GM18951 (cell line): ENCODE results near the gene FOXJ1.
A peak's percentile ranks its signal among the peaks of the same experiment; 100 is the strongest.

Experiments used
- POLR2A ChIP-seq: IDR thresholded peaks from 4 replicates; pipeline ENCODE4 v1.6.1; 2011; ENCODE audit warnings: mild to moderate bottlenecking; ENCODE audit not compliant: insufficient read length, insufficient read depth; ENCODE audit errors: extremely low read depth
- in situ Hi-C: fragments of 300-500 bp; cut with MboI; formaldehyde crosslinking; loops from one replicate; pipeline ENCODE4 v1.12.0; 2022; ENCODE audit warnings: low sequenced_read_pairs, mixed read lengths, inconsistent platforms; ENCODE audit not compliant: unreplicated experiment

The FOXJ1 gene

DNA sequence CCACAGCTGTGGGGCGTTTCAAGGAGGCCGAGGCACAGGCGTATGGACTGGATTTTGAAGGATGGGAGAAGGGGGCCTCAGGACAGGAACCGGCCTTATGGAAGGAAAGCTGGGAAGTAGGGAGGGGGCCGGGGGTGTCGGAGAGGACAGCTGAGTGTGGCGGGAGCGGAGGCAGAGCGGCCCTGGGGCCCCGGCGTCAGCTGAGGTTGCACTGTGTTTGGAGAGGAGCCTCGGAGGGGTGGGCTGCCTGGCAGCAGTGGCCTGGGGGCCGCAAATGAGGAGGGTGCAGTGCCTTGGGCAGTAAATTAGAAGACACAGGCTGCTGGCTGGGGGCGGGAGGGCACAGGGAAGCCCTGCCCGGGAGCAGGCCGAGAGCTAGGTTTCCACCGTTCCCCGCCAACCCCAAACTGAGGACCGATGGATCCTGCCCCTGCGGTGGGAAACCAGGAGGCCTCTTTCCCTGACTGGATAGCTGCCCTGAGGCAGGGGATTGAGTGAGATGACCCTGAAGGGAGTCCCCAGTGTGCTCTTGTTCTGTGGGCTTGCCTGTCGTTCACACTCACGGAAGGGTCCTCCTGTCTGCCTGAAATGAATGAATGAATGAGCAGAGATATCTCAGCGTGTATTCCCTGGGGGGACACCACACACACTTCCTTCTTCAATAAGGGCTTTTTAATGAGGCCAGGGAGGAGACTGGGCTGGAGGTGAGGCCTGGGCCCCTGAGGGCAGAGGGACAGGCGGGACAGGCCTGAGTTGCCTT is 18.4 kb downstream of the FOXJ1 start:
- in situ Hi-C loops = loop anchor here (5.0 kb wide), 1 partner anchor 60 kb away; no protein-coding TSS in a partner anchor

DNA sequence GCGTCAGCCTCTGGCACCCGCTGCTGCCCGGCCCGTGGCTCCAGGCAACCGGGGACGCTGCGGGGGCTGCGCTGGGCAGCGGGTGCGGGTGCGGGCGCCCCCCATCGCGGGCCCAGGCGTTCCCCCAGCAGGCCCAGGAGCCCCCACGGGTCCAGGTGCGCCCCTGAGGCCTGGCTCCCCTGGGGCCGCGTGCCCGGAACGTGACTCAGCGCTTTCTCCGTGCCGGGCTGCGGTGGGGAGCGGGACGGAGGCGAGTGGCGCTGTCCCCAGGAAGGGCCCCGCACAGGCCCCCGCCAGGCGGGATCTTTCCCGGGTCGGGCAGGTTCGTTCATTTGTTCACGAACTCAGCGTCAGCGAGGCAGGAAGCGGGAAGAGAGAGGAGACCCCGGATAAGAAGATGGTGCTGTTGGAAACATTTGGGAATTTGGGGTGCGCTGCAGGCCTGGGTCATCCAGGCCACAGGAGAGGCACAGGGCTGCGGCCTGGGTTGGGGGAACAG is 19.1 kb downstream of the FOXJ1 start:
- no peak for TF ChIP-seq POLR2A

More for the DNA sequence above, 18.4 kb downstream of the FOXJ1 start:
- no peak for TF ChIP-seq POLR2A

DNA sequence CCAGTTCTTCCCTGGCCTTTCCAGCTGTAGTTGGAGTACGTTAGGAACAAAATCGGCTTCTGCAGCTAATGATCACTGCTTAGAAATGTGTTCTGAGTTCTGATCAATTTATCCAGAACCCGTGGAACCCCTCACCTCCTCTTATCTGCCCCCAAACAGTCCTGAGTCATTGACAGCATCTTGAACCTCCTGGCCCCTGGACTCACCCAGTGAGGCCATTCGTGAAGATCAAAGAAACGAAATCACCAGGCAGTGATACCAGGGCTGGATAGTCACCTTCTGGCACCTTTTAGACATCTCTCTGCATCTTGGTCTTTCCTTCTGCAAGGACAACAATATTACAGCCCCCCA is 20.4 kb downstream of the FOXJ1 start:
- no peak for TF ChIP-seq POLR2A
- in situ Hi-C loops = loop anchor here (5.0 kb wide), 1 partner anchor 62 kb away; no protein-coding TSS in a partner anchor

More for the DNA sequence above, 19.1 kb downstream of the FOXJ1 start:
- in situ Hi-C loops = loop anchor here (5.0 kb wide), 1 partner anchor 60 kb away; no protein-coding TSS in a partner anchor

DNA sequence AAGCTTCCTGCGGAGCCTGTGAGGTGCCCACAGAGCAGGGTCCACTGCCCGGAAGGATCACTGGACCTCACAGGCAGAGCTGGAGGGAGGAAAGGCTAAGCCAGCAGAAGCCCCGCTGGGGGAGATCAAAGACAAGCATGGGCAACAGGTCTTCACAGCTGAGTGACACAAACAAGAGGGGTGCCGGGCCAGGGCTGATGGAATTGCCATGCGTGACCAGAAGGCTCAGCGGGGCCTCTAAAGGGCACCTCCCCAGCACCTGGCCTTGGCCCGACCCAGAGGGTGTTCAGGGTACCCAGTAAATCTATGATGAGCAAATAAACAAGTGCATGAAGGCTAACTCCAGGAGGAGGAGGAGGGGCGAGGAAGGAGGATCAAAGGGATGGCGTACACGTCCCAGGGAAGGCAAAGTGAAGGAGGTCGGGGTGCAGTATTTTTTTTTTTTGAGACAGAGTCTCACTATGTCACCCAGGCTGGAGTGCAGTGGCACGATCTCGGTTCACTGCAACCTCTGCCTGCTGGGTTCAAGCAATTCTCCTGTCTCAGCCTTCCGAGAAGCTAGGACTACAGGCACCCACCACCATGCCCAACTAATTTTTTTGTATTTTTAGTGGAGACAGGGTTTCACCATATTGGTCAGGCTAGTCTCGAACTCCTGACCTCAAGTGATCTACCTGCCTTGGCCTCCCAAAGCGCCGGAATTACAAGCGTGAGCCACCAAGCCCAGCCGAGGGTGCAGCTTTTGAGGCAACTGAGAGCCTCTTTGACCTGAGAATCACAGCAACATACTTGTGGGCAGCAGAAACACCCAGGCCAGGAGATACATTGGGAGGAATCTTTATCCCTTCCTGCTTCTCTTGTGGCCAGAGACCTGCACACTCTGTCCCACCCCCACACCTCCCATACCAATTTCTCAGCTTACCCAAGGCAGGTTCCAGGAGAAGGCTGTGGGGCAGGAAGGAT is 21.4 kb downstream of the FOXJ1 start:
- TF ChIP-seq POLR2A = no peak
- in situ Hi-C loops = loop anchor here (5.0 kb wide), 1 partner anchor 63 kb away; no protein-coding TSS in a partner anchor

DNA sequence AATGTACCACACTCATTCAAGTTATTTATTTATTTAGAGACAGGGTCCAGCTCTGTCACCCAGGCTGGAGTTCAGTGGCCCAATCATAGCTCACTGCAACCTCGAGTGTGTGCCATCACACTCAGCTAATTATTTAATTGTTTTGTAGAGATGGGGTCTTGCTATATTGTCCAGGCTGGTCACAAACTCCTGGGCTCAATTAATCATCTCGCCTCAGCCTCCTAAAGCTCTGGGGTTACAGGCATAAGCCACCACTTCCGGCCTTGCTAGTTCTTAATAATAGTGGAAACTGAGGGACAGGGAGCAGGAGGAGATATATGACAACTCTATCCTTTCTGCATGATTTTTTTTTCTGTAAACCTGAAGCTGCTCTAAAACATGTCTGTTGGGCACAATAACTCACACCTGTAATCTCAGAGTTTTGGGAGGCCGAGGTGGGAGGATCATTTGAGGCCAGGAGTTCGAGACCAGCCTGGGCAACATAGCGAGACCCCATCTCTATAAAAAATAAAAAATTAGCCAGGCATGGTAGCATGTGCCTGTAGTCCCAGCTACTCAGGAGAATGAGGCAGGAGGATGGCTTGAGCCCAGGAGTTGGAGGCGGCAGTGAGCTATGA is 25.8 kb downstream of the FOXJ1 start:
- in situ Hi-C loops = no loop called here
- no peak for TF ChIP-seq POLR2A

DNA sequence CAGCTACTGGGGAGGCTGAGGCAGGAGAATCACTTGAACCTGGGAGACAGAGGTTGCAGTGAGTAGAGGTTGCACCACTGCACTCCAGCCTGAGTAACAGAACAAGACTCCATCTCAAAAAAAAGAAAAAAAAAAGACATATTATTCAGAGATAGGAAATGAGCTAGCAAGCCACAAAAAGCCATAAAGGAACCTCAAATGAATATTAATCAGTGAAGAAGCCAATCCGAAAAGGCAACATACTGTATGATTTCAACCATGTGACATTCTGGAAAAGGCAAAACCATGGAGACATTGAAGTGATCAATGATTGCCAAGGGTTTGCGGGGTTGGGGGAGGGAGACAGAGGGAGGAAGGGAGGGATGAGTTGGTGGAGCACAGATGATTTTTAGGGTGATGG is 29.1 kb downstream of the FOXJ1 start:
- TF ChIP-seq POLR2A = no peak
- in situ Hi-C loops = no loop called here

DNA sequence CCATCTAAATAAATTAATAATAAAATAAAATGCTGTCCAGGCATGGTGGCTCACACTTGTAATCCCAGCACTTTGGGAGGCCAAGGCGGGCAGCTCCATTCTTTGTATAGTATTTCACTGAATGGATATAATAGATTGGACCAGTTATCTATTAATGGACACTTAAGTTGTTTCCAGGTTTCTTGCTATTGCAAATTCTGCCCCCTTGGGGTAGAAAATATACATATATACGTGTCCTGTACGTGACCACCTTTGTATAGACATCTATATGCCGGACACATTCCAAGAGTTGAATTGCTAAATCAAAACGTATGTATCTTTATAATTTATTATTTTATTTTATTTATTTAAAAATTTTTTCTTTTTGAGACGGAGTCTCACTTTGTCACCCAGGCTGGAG is 33.5 kb downstream of the FOXJ1 start:
- in situ Hi-C loops = no loop called here

DNA sequence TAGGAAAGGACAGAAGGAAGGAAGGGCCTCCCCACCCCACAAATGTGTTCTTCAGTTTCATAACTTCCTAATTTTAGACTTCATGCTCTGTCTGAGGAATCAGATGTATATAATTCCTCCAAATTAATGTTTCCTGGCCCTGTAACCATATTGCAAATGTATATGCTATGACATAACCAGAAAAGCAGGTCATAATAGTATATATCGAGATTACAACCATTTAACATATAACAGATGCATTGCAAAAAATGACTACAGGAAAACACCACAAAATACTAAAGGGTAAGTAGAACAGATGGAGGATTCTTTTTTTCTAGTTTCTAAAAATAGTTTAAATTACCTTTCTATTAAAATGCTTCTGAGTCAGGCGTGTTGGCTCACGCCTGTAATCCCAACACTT is 34.3 kb downstream of the FOXJ1 start:
- TF ChIP-seq POLR2A = no peak
- in situ Hi-C loops = no loop called here

More for the DNA sequence above, 33.5 kb downstream of the FOXJ1 start:
- TF ChIP-seq POLR2A = no peak

DNA sequence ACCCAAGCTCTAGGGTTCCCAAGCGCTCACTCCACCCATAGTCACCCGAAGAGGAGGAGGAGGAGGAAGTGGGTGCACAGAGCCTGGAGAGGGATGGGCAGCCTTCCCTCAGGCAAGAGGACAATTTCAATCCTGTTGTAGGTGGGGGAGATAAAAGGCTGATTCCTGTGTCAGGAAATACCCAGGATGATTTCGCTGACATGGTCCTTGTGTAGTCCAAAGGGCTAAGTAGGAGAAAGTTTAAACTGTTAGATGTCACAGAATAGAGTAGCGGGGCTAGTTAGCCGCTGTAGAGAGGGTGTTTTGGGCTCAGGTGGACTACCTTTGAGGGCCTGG is 36.2 kb downstream of the FOXJ1 start:
- no peak for TF ChIP-seq POLR2A
- in situ Hi-C loops = no loop called here

DNA sequence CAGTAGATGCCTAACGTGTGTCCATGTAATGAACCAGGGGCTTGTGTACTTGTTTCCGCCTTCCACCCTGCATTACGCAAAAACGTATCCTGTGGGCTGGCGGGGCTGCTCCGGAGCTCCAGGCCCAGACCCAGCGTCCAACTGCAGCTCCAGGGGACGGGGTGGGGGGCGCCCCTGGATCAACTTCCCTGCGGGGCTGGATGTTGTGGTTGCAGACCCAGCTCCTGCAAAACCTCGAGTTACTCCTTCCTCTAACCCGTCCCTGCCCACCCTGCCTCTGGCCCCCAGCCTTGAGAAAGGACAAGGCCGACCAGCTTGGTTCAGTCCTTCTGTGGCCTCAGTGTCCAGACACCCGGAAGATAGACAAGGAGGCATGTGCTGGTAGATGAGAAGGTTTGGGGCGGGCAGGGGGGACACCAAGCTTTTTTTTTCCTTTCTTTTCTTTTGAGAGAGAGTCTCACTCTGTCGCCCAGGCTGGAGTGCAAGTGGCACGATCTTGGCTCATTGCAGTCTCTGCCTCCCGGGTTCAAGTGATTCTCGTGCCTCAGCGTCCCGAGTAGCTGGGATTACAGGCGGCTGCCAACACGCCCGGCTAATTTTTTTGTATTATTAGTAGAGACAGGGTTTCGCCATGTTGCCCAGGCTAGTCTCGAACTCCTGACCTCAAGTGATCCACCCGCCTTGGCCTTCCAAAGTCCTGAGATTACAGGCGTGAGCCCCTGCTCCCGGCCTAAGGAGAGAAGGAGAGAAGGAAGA is 36.7 kb downstream of the FOXJ1 start:
- in situ Hi-C loops = no loop called here
- TF ChIP-seq POLR2A = no peak

DNA sequence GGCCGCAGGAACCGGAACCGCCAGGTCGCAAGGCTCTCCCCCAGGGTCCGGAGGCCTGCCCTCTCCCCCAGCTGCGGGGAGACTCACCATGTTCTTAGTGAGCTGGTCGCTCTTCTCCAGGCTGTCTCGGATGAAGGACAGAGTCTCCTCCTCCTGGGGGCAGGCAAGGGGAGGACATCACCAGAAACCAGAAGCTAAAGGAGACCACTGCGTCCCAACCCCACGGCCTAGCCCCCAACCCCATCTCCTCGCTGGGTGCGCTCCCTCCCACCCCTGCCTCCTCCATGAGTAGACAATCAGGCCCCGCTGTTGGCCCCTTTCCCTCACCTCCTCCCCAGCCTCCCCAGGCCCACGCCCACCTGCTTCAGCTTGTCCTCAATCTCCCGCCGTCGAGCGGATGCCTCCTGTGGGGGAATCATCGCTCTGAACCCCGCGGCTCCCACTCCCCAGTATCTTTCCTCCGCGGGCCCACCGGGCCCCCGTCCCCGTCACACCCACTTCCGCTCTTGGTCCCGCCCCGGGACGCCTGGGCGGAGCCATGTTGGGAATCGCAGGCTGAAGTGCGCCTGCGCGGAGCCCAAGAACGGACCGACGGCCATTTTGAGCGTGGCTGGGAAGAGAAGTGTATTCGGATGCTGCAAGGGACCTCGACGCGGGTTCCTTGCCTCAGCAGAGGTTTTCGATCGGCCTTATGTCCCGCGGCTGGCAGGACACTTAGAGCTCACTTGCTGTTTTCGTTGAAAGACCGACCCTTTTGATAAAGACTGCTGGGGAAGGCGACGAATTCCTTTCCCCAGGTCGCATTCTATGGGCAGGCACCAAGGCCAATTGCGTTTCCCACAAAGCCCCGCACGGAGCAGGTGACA is 37.5 kb downstream of the FOXJ1 start, which contains the start of gene EXOC7:
Gene EXOC7 (minus strand): TSS at position 514 of the 866 bp plus-strand sequence. CDS start 95 bp downstream, at position 419.
- in situ Hi-C loops = no loop called here
- TF ChIP-seq POLR2A = peak; percentile 80
